Measurements from ENCODE around the gene PSTPIP1. TPM values are rescaled to one million over a fixed set of nuclear protein-coding genes. Genes with fewer than 3 reads are reported as not detected.
A peak's percentile ranks its signal among the peaks of the same experiment; 100 is the strongest.

The PSTPIP1 gene
- total and polyA plus RNA-seq, 9 of the 15 experiments (the other 6 are each of a cell fraction or from before 2014, with no cell fraction given): not detected

DNA sequence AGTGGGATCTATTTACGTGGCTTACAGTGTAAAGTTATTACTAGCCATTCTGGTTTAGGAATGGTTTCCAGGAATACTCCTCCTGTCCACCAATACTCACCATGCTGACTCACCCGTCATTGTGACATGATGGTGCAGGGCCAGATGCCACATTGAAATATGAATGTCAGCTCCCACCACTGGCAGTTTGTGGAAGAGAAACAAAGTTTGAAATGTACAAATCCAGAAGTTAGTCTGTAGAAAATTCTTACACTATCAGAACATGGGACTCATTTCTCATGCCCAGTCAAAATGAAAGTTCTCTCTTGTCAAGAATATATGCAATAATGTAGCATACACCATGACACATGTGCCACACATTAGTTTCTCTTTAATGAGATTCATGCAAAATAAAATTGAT, 90.4 kb downstream of the PSTPIP1 start (continued):
- TF ChIP-seq PKNOX1 (IDR thresholded peaks at IDR 0.05) (peak; percentile 74), ZNF316 (IDR thresholded peaks at IDR 0.05) (peak; percentile 60), TEAD4 (IDR thresholded peaks at IDR 0.05; ENCODE audit: low read length) (no peak), TEAD4 (CRISPR knock-in tag; IDR thresholded peaks at IDR 0.05; ENCODE audit: borderline replicate concordance) (no peak), ZEB2 (IDR thresholded peaks at IDR 0.05) (no peak), ZSCAN32 (CRISPR knock-in tag; IDR thresholded peaks at IDR 0.05) (no peak), ETV1 (tag; conservative IDR thresholded peaks at IDR 0.05; ENCODE audit: low read depth) (no peak), GABPB1 (CRISPR knock-in tag; IDR thresholded peaks at IDR 0.05) (no peak), ZNF318 (IDR thresholded peaks at IDR 0.05; ENCODE audit: borderline replicate concordance in 1 of 2, low read depth in 1 of 2) (no peak), DDX20 (tag; IDR thresholded peaks at IDR 0.05; ENCODE audit: low read depth) (no peak), ZNF121 (CRISPR knock-in tag; conservative IDR thresholded peaks at IDR 0.05) (no peak), SMARCE1 (IDR thresholded peaks at IDR 0.05) (0 out of 2 replicates have a peak, but pooled peaks have one; percentile 39), SREBF1 (IDR thresholded peaks at IDR 0.05; ENCODE audit: borderline replicate concordance, low read depth, low read length) (no peak), CEBPB (tag; IDR thresholded peaks at IDR 0.05) (peak; percentile 73), POLR3A (IDR thresholded peaks at IDR 0.05; ENCODE audit: borderline replicate concordance, extremely low read depth, insufficient read depth, insufficient read length) (no peak)
- TF ChIP-seq, protein P1, sequence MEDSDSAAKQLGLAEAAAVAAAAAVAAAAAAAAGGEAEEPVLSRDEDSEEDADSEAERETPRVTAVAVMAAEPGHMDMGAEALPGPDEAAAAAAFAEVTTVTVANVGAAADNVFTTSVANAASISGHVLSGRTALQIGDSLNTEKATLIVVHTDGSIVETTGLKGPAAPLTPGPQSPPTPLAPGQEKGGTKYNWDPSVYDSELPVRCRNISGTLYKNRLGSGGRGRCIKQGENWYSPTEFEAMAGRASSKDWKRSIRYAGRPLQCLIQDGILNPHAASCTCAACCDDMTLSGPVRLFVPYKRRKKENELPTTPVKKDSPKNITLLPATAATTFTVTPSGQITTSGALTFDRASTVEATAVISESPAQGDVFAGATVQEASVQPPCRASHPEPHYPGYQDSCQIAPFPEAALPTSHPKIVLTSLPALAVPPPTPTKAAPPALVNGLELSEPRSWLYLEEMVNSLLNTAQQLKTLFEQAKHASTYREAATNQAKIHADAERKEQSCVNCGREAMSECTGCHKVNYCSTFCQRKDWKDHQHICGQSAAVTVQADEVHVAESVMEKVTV (CRISPR knock-in tag; IDR thresholded peaks at IDR 0.05): no peak
- TF ChIP-seq, protein P2, sequence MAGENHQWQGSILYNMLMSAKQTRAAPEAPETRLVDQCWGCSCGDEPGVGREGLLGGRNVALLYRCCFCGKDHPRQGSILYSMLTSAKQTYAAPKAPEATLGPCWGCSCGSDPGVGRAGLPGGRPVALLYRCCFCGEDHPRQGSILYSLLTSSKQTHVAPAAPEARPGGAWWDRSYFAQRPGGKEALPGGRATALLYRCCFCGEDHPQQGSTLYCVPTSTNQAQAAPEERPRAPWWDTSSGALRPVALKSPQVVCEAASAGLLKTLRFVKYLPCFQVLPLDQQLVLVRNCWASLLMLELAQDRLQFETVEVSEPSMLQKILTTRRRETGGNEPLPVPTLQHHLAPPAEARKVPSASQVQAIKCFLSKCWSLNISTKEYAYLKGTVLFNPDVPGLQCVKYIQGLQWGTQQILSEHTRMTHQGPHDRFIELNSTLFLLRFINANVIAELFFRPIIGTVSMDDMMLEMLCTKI (IDR thresholded peaks at IDR 0.05; ENCODE audit: partially characterized antibody): no peak

All from K562 (cell line).